Cortex of kidney (tissue), 1 donor: ENCODE measurements around the gene SYT9.

Experiments used
- DNase-seq: peaks from one replicate; lab custom pipeline; 2025; lab: John Stamatoyannopoulos, UW

Gene SYT9

GRCh38 chr11:7427733-7428132 lies 176.0 kb downstream of the SYT9 start:
- no peak for DNase-seq

- no peak for DNase-seq
Observed at GRCh38 chr11:7428196-7428595, 176.5 kb downstream of the SYT9 start.

- no peak for DNase-seq
Observed at GRCh38 chr11:7430496-7430895, 178.8 kb downstream of the SYT9 start.

- no peak for DNase-seq
Observed at GRCh38 chr11:7435176-7435575, 183.5 kb downstream of the SYT9 start.

- no peak for DNase-seq
Observed at GRCh38 chr11:7436146-7436545, 184.4 kb downstream of the SYT9 start.

GRCh38 chr11:7436657-7437056 lies 185.0 kb downstream of the SYT9 start:
- DNase-seq: no peak

GRCh38 chr11:7437696-7438095 lies 186.0 kb downstream of the SYT9 start:
- no peak for DNase-seq

GRCh38 chr11:7439746-7440320 lies 188.1 kb downstream of the SYT9 start:
- no peak for DNase-seq

- no peak for DNase-seq
Observed at GRCh38 chr11:7442588-7443215, 191.0 kb downstream of the SYT9 start.

GRCh38 chr11:7444091-7444981 lies 192.6 kb downstream of the SYT9 start:
- no peak for DNase-seq

GRCh38 chr11:7445564-7445963 lies 193.9 kb downstream of the SYT9 start:
- no peak for DNase-seq

GRCh38 chr11:7448201-7448600 lies 196.5 kb downstream of the SYT9 start:
- DNase-seq: no peak

- DNase-seq: no peak
Observed at GRCh38 chr11:7449211-7449840, 197.6 kb downstream of the SYT9 start.

GRCh38 chr11:7449841-7450214 lies 198.1 kb downstream of the SYT9 start:
- DNase-seq: no peak

GRCh38 chr11:7450836-7451235 lies 199.1 kb downstream of the SYT9 start:
- no peak for DNase-seq

GRCh38 chr11:7451520-7451919 lies 199.8 kb downstream of the SYT9 start:
- no peak for DNase-seq

- no peak for DNase-seq
Observed at GRCh38 chr11:7451952-7452494, 200.3 kb downstream of the SYT9 start.

GRCh38 chr11:7454854-7455253 lies 203.2 kb downstream of the SYT9 start:
- no peak for DNase-seq

- no peak for DNase-seq
Observed at GRCh38 chr11:7457211-7457610, 205.5 kb downstream of the SYT9 start.

- DNase-seq: no peak
Observed at GRCh38 chr11:7462706-7463105, 211.0 kb downstream of the SYT9 start.

GRCh38 chr11:7467652-7468051 lies 215.9 kb downstream of the SYT9 start:
- no peak for DNase-seq

- DNase-seq: no peak
Observed at GRCh38 chr11:7469351-7469865, 217.7 kb downstream of the SYT9 start.
